Measurements from ENCODE around the gene PDE4D. TPM values are rescaled to one million over a fixed set of nuclear protein-coding genes. Genes with fewer than 3 reads are reported as not detected.

Gene PDE4D
- total and polyA plus RNA-seq, 10 of the 15 experiments (the other 5 are each of a cell fraction or from before 2014, with no cell fraction given) = 0.87 to 4.1 (median 2.2) TPM

DNA sequence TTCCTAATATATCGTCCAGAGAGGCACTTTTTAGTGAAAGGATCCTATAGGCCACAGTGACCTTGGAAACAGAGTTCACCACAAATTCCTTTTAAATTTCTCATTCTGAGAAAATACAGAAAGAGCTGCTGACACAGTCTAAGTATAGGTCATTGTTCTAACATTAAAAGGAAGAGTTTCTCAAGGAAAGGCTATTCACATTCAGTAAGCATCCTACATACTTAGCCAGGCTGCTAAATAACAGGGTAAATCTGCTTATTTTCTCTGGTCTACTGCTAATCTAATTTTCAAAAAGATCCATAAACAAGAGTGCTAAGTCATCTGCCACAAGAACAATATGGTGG, 313.7 kb downstream of the PDE4D start:
- Histone ChIP-seq H3K4me3 (no peak overlapping the region), H3K4me2 (ENCODE audit: control insufficient read depth, insufficient read depth) (no peak overlapping the region), H3K79me2 (ENCODE audit: control insufficient read depth, insufficient read depth, low read length) (no peaks in the 10 kb centered on the region), H3K4me1 (ENCODE audit: control insufficient read depth, insufficient read depth, low read length) (no peaks in the 10 kb centered on the region), H3K27me3 (replicated peaks in 1 of 2; ENCODE audit: control insufficient read depth in 2 of 2, insufficient read depth in 2 of 2, low read length in 1 of 2) (no peaks in the 10 kb centered on the region; a peak in 1 of 4 replicates), H3K36me3 (ENCODE audit: control insufficient read depth in 2 of 2, insufficient read depth in 2 of 2, low read length in 1 of 2) (no peaks in the 10 kb centered on the region), H2AFZ (ENCODE audit: control insufficient read depth, low read depth, low read length) (no peak overlapping the region), H3K9ac (ENCODE audit: control insufficient read depth, insufficient read depth, low read length) (no peak overlapping the region), H4K20me1 (ENCODE audit: control insufficient read depth, insufficient read depth) (no peaks in the 10 kb centered on the region), H3K9me3 (replicated peaks; ENCODE audit: control insufficient read depth, insufficient read depth, low read length) (no peaks in the 10 kb centered on the region), H3K27ac (ENCODE audit: control insufficient read depth, insufficient read depth) (no peak overlapping the region)
- DNase-seq (ENCODE audit: low read depth, low spot score) (no peak), FAIRE-seq (no peak), ATAC-seq (no peak)
- RAD21 ChIA-PET (ENCODE audit: unreplicated experiment) = no interaction called here
- intact Hi-C loops (cut with micrococcal nuclease; ENCODE audit: unreplicated experiment) (no loop called here), in situ Hi-C loops (cut with MboI) (no loop called here)
- POLR2A ChIA-PET = no interaction called here
- 88% methylated on average over 1 of the region's 1 CpG for WGBS (ENCODE audit: insufficient coverage, insufficient replicate concordance, low lambda C conversion rate, missing lambda C conversion rate)
- TF ChIP-seq, protein P1, sequence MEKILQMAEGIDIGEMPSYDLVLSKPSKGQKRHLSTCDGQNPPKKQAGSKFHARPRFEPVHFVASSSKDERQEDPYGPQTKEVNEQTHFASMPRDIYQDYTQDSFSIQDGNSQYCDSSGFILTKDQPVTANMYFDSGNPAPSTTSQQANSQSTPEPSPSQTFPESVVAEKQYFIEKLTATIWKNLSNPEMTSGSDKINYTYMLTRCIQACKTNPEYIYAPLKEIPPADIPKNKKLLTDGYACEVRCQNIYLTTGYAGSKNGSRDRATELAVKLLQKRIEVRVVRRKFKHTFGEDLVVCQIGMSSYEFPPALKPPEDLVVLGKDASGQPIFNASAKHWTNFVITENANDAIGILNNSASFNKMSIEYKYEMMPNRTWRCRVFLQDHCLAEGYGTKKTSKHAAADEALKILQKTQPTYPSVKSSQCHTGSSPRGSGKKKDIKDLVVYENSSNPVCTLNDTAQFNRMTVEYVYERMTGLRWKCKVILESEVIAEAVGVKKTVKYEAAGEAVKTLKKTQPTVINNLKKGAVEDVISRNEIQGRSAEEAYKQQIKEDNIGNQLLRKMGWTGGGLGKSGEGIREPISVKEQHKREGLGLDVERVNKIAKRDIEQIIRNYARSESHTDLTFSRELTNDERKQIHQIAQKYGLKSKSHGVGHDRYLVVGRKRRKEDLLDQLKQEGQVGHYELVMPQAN (conservative IDR thresholded peaks at IDR 0.05) = no peak
- TF ChIP-seq ASH2L (IDR thresholded peaks at IDR 0.05; ENCODE audit: borderline replicate concordance, low read depth) = no peak
- no peak for TF ChIP-seq CHD4 (IDR thresholded peaks at IDR 0.05)
- no peak for TF ChIP-seq JUND (IDR thresholded peaks at IDR 0.05; ENCODE audit: low read depth, low read length)
- TF ChIP-seq, protein P2, sequence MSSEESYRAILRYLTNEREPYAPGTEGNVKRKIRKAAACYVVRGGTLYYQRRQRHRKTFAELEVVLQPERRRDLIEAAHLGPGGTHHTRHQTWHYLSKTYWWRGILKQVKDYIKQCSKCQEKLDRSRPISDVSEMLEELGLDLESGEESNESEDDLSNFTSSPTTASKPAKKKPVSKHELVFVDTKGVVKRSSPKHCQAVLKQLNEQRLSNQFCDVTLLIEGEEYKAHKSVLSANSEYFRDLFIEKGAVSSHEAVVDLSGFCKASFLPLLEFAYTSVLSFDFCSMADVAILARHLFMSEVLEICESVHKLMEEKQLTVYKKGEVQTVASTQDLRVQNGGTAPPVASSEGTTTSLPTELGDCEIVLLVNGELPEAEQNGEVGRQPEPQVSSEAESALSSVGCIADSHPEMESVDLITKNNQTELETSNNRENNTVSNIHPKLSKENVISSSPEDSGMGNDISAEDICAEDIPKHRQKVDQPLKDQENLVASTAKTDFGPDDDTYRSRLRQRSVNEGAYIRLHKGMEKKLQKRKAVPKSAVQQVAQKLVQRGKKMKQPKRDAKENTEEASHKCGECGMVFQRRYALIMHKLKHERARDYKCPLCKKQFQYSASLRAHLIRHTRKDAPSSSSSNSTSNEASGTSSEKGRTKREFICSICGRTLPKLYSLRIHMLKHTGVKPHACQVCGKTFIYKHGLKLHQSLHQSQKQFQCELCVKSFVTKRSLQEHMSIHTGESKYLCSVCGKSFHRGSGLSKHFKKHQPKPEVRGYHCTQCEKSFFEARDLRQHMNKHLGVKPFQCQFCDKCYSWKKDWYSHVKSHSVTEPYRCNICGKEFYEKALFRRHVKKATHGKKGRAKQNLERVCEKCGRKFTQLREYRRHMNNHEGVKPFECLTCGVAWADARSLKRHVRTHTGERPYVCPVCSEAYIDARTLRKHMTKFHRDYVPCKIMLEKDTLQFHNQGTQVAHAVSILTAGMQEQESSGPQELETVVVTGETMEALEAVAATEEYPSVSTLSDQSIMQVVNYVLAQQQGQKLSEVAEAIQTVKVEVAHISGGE (CRISPR knock-in tag; IDR thresholded peaks at IDR 0.05) = no peak
- TF ChIP-seq ESRRA (IDR thresholded peaks at IDR 0.05; ENCODE audit: low read length) = no peak
- CTCF ChIA-PET = interaction anchor here (0.6 to 1.2 kb wide), 2 partner anchors 21 to 204 kb away, joined by 3 read pairs; no protein-coding TSS in a partner anchor
- no TSS peak for BruUV-seq (replicated peaks)
- SMC1A ChIA-PET (ENCODE audit: uncharacterized antibody, unreplicated experiment) = no interaction called here

Measured in GM12878 (cell line).